ENCODE measurements around the gene GUCY2F.

DNA sequence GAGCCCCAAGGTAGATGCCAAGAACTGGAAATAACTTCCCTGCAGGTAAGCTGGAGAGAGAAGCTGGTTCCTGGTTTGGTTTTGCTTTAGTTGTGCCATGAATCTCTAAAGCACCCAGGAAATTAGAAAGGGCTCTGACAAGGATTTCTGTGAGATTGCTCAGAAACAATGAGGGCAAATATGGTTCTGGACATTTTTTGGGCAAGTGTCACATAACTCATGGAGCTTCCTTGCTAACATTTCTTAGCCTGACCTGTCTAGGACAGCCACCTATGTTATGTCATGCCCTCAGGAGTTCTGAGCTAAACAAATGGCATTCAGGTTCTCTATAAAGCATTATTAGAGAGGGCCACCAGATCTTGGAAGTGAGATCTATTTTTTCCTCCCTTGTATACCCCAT is 131.8 kb downstream of the GUCY2F start:
- TF ChIP-seq, protein P1, sequence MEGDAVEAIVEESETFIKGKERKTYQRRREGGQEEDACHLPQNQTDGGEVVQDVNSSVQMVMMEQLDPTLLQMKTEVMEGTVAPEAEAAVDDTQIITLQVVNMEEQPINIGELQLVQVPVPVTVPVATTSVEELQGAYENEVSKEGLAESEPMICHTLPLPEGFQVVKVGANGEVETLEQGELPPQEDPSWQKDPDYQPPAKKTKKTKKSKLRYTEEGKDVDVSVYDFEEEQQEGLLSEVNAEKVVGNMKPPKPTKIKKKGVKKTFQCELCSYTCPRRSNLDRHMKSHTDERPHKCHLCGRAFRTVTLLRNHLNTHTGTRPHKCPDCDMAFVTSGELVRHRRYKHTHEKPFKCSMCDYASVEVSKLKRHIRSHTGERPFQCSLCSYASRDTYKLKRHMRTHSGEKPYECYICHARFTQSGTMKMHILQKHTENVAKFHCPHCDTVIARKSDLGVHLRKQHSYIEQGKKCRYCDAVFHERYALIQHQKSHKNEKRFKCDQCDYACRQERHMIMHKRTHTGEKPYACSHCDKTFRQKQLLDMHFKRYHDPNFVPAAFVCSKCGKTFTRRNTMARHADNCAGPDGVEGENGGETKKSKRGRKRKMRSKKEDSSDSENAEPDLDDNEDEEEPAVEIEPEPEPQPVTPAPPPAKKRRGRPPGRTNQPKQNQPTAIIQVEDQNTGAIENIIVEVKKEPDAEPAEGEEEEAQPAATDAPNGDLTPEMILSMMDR (IDR thresholded peaks at IDR 0.05; ENCODE audit: low read depth, low read length, poor library complexity, severe bottlenecking) = no peak
- TF ChIP-seq EZH2phosphoT487 (IDR thresholded peaks at IDR 0.05; ENCODE audit: borderline replicate concordance, low read length) = no peak

Measured in DOHH2 (cell line).